Hepatocyte (in vitro differentiated cells): Measurements from ENCODE around the gene PCNX4. TPM values are rescaled to one million over a fixed set of nuclear protein-coding genes. Genes with fewer than 3 reads are reported as not detected.

Experiments used
- DNase-seq: peaks from one replicate; pipeline ENCODE4 v3.0.0-alpha.2; 2016; ENCODE audit warnings: low spot score
- H2AFZ ChIP-seq: fragments of 200-600 bp; sonication (generic); 2 replicates; pipeline ENCODE4 v1.6.0; 2016; ENCODE audit warnings: antibody characterized with exemption, mild to moderate bottlenecking
- H3K27ac ChIP-seq: fragments of 200-600 bp; sonication (generic); 2 replicates; pipeline ENCODE4 v1.5.1; 2016; ENCODE audit warnings: mild to moderate bottlenecking
- H3K27me3 ChIP-seq: fragments of 200-600 bp; sonication (generic); 2 replicates; pipeline ENCODE4 v1.6.1; 2016
- H3K36me3 ChIP-seq: fragments of 200-600 bp; sonication (generic); replicated peaks from 2 replicates; pipeline ENCODE4 v1.5.1; 2016; ENCODE audit warnings: low read depth; ENCODE audit not compliant: insufficient read depth
- H3K4me1 ChIP-seq: fragments of 200-600 bp; sonication (generic); 2 replicates; pipeline ENCODE4 v1.5.1; 2016; ENCODE audit warnings: mild to moderate bottlenecking, moderate library complexity; ENCODE audit not compliant: insufficient read depth
- H3K4me2 ChIP-seq: fragments of 200-600 bp; sonication (generic); 2 replicates; pipeline ENCODE4 v1.6.0; 2016
- H3K4me3 ChIP-seq: fragments of 200-600 bp; sonication (generic); 2 replicates; pipeline ENCODE4 v1.5.1; 2016; ENCODE audit warnings: mild to moderate bottlenecking
- H3K79me2 ChIP-seq: fragments of 200-600 bp; sonication (generic); 2 replicates; pipeline ENCODE4 v1.6.0; 2017; ENCODE audit warnings: mild to moderate bottlenecking
- H3K9me2 ChIP-seq: fragments of 200-600 bp; sonication (generic); replicated peaks from 2 replicates; pipeline ENCODE4 v1.6.0; 2017; ENCODE audit warnings: mild to moderate bottlenecking; ENCODE audit not compliant: insufficient read depth
- H3K9me3 ChIP-seq: fragments of 200-600 bp; sonication (generic); 2 replicates; pipeline ENCODE4 v1.5.1; 2016; ENCODE audit warnings: low read depth, mild to moderate bottlenecking
- H4K20me1 ChIP-seq: fragments of 200-600 bp; sonication (generic); 2 replicates; pipeline ENCODE4 v1.6.0; 2016; ENCODE audit warnings: mild to moderate bottlenecking; ENCODE audit not compliant: insufficient read depth, poor library complexity, severe bottlenecking
- EZH2 ChIP-seq: fragments of 200-600 bp; sonication (generic); IDR thresholded peaks from 2 replicates; pipeline ENCODE4 v1.6.1; 2016; ENCODE audit warnings: antibody characterized with exemption, mild to moderate bottlenecking, borderline replicate concordance
- EZH2phosphoT487 ChIP-seq: fragments of 200-600 bp; sonication (generic); IDR thresholded peaks from one replicate; pipeline ENCODE4 v1.6.1; 2018; ENCODE audit warnings: antibody characterized with exemption, mild to moderate bottlenecking, low read depth, moderate library complexity; ENCODE audit not compliant: unreplicated experiment, severe bottlenecking
- WGBS: methylation state at CpG from one replicate; pipeline ENCODE4 v1.1.6; 2016; ENCODE audit warnings: low lambda C conversion rate; ENCODE audit errors: missing lambda C conversion rate; 5-methylcytosine and 5-hydroxymethylcytosine counted together
- polyA plus RNA-seq: library from polyadenylated mRNA; unstranded; fragments of >200 nt; fragmentation: Nextera tagmentation; extraction: Ambion mirVana; gene quantifications from 2 replicates; pipeline ENCODE4 v1.2.1, GENCODE V29; 2016
- total RNA-seq: library from RNA; depleted of rRNA; stranded (reverse); fragments of >200 nt; gene quantifications from 2 replicates; pipeline ENCODE4 v1.2.3, GENCODE V29; 2014
- TF ChIP-seq, protein P1 (sequence below): fragments of 200-600 bp; sonication (generic); IDR thresholded peaks from 2 replicates; pipeline ENCODE4 v1.5.1; 2016; ENCODE audit warnings: antibody characterized with exemption, mild to moderate bottlenecking; ENCODE audit not compliant: poor library complexity

Gene PCNX4
- total and polyA plus RNA-seq, 2 experiments from 2014 or later, result 28.8 to 60.0 TPM

DNA sequence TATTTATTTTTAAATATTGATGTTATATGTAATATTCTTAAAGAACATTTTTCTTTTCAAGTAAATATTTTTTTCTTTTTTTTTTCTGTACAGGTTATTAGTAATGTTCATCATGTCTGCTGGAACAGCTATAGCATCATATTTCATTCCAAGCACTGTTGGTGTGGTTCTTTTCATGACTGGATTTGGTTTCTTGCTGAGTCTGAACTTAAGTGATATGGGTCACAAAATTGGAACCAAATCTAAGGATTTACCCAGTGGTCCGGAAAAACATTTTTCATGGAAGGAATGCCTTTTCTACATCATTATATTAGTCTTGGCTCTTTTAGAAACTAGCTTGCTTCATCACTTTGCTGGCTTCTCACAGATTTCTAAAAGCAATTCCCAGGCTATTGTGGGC, 23.2 kb downstream of the PCNX4 start:
- Histone ChIP-seq H3K27me3 (no peaks in the 10 kb centered on the region), H3K79me2 (peaks cover 41% of the 10 kb centered on the region), H3K27ac (no peak overlapping the region), H2AFZ (no peak overlapping the region), H3K9me3 (no peaks in the 10 kb centered on the region), H3K36me3 (no peaks in the 10 kb centered on the region), H3K4me1 (no peaks in the 10 kb centered on the region), H3K4me2 (no peak overlapping the region), H3K4me3 (no peak overlapping the region), H3K9me2 (no peaks in the 10 kb centered on the region), H4K20me1 (no peaks in the 10 kb centered on the region)
- WGBS, result 0% methylated on average over 1 of the region's 1 CpG
- TF ChIP-seq EZH2phosphoT487, result no peak
- no peak for TF ChIP-seq EZH2
- TF ChIP-seq, protein P1, sequence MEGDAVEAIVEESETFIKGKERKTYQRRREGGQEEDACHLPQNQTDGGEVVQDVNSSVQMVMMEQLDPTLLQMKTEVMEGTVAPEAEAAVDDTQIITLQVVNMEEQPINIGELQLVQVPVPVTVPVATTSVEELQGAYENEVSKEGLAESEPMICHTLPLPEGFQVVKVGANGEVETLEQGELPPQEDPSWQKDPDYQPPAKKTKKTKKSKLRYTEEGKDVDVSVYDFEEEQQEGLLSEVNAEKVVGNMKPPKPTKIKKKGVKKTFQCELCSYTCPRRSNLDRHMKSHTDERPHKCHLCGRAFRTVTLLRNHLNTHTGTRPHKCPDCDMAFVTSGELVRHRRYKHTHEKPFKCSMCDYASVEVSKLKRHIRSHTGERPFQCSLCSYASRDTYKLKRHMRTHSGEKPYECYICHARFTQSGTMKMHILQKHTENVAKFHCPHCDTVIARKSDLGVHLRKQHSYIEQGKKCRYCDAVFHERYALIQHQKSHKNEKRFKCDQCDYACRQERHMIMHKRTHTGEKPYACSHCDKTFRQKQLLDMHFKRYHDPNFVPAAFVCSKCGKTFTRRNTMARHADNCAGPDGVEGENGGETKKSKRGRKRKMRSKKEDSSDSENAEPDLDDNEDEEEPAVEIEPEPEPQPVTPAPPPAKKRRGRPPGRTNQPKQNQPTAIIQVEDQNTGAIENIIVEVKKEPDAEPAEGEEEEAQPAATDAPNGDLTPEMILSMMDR, result no peak
- no peak for DNase-seq

- TF ChIP-seq EZH2, result no peak
- TF ChIP-seq, protein P1, result no peak
- TF ChIP-seq EZH2phosphoT487, result no peak
- Histone ChIP-seq H3K4me3 (no peak overlapping the region), H4K20me1 (no peaks in the 10 kb centered on the region), H3K36me3 (no peaks in the 10 kb centered on the region), H3K9me3 (no peaks in the 10 kb centered on the region), H3K4me2 (no peak overlapping the region), H3K27me3 (no peaks in the 10 kb centered on the region), H2AFZ (no peak overlapping the region), H3K9me2 (no peaks in the 10 kb centered on the region), H3K79me2 (peaks cover 28% of the 10 kb centered on the region), H3K4me1 (no peaks in the 10 kb centered on the region), H3K27ac (no peak overlapping the region)
- WGBS, result 69% methylated on average over 4 of the region's 4 CpGs
- DNase-seq, result no peak
Observed at GRCh38 chr14:60116181-60116580, 24.5 kb downstream of the PCNX4 start.

GRCh38 chr14:60125918-60126317, 34.2 kb downstream of the PCNX4 start:
- Histone ChIP-seq H4K20me1 (no peaks in the 10 kb centered on the region), H3K4me1 (no peaks in the 10 kb centered on the region), H3K79me2 (no peaks in the 10 kb centered on the region), H3K4me2 (no peak overlapping the region), H3K9me2 (no peaks in the 10 kb centered on the region), H3K4me3 (no peak overlapping the region), H3K27me3 (no peaks in the 10 kb centered on the region), H3K27ac (no peak overlapping the region), H3K36me3 (peaks cover 3% of the 10 kb centered on the region), H2AFZ (no peak overlapping the region), H3K9me3 (no peaks in the 10 kb centered on the region)
- DNase-seq, result no peak
- TF ChIP-seq, protein P1, result no peak
- TF ChIP-seq EZH2phosphoT487 (no peak), EZH2 (no peak)

- H3K27ac ChIP-seq, result no peak overlapping the region
- no peaks in the 10 kb centered on the region for H3K79me2 ChIP-seq
- TF ChIP-seq, protein P1, result no peak
- TF ChIP-seq EZH2phosphoT487 (no peak), EZH2 (no peak)
- peaks cover 3% of the 10 kb centered on the region for H3K36me3 ChIP-seq
- H3K4me2 ChIP-seq, result no peak overlapping the region
- H3K4me3 ChIP-seq, result no peak overlapping the region
- H3K9me3 ChIP-seq, result no peaks in the 10 kb centered on the region
- H2AFZ ChIP-seq, result no peak overlapping the region
- H3K9me2 ChIP-seq, result no peaks in the 10 kb centered on the region
- no peaks in the 10 kb centered on the region for H3K4me1 ChIP-seq
- WGBS, result 97% methylated on average over 2 of the region's 2 CpGs
- no peak for DNase-seq
- H3K27me3 ChIP-seq, result no peaks in the 10 kb centered on the region
- no peaks in the 10 kb centered on the region for H4K20me1 ChIP-seq
Observed at GRCh38 chr14:60133487-60133886, 41.8 kb downstream of the PCNX4 start.
